ENCODE results near the gene EMP1.

EMP1 gene

DNA sequence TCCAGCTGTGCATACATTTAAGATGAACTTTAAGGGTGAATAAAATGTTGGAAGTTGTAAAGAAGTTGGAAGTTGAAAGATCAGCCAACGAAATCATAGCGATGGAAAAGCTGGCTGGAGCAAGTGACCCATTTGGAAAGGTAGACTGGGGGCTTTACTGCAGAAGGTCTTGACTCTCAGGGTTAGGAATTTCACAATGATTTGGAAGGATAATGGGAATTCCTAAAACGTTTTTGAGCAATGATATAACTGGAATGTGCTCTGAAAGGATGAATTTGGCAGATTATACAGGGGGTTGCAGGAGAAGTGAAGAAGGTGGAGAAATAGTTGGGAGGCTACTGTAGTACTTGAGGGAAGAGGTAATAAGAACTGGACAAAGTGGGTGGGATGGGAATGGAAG lies 27.4 kb downstream of the EMP1 start:
- no peak for DNase-seq (ENCODE audit: low read depth)

DNA sequence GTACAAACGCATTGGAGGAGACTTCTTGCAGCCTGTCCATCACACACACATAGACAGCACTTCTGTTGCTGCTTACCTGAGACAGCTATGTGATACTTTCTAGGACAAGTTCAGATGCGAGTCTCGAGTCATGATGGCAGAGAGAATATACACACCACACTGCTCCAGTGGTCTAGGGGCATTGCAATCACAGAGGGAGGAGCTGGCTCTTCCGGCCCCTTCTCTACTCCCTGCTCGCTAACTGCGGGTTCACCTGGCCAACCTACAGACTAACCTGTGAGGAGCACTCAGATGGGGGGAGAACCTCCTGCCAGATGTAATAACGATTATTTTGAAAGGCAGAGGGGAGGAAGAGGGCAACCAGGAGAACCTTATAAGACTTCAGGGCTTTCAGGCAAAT lies 30.7 kb downstream of the EMP1 start:
- no peak for DNase-seq (ENCODE audit: low read depth)

DNA sequence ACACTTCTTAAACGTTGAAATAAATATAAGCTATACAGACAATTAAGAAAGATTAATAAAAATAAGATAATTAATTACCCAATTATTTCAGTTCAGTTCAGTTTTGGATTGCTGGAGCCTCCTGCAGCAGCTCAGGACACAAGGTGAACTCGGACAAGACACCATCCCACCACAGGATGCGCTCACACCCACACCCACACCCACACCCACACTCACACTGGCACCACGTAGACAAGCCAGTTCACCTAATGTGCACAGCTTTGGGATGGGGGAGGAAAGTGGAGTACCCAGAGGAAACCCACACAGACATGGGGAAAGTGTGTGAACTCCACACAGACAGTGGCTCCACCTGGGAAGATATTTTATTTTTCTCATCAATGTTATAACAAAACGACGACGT lies 32.1 kb downstream of the EMP1 start:
- DNase-seq (ENCODE audit: low read depth): no peak

DNA sequence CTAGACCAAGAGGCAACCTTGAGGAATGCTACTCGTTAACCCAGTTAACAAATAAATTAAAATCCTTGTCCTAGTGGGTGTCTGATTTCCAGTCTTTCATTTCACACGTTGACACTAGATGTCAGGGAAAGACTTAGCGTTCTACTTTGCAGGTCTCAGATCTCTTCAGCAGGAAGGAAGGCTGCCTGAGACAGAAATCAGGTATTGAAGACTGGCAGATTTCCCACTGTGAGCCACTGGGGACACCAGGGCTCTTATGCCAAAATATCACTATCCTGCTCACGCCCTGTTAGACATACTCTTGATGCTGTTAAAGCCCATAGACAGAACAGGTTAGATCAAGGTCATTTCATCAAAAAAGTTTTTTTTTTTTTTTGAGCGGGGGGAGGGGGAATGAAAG lies 33.0 kb downstream of the EMP1 start:
- no peak for DNase-seq (ENCODE audit: low read depth)

DNA sequence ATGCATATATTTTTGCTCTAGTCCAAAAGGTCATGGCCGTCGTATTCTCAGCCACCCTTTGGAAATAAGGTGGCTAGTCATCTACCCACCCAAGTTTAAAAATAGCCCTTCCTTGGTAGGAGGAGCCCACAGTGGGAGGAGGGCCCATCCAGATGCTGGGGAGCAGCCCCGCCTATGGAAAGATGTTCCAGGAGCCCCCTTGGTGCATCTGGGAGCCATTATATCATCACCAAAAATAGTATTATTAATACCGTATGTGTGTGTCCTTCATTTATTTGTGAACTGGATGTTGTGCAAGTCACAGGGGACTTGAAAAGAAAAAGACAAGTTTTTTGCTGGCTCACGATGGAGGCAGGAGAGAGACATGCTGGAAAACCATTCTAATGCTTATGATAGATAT lies 34.0 kb downstream of the EMP1 start:
- no peak for DNase-seq (ENCODE audit: low read depth)

DNA sequence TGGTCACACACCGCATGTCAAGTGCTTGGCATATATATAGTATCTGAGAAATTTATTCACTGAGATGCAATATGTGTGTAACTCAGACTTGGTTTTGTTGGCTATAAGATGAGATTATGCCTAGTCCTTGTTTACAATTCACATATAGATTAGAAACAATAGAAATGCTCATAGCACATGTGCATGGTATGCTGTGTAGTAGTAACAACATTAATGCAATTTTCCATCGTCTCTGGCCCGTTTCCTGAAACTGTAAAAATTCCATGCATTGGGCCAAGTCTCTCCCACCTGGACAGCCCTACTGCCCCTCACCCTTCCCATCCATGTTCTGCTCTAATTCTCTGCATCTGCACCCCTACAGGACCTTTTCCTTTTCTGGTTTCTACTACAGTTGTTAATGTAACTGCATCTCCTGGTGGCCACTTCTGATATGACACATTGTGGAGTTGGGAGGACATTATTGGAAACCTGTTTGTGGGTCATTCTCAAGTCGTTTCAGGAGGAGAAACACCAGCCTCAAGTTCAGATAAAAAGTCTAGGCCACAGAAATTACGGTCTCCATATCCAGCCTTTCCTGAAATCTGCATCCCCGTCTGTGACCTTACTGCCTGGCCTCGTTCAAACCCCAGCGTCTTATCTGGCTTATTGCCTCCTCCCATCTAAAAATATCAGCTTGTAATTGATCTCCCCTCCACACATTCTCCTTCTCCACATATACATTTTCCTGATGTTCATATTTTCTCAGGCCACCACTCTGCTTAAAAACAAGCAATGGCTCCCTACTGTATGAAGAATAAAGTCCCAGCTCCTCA lies 37.5 kb downstream of the EMP1 start:
- no peak for DNase-seq (ENCODE audit: low read depth)

DNA sequence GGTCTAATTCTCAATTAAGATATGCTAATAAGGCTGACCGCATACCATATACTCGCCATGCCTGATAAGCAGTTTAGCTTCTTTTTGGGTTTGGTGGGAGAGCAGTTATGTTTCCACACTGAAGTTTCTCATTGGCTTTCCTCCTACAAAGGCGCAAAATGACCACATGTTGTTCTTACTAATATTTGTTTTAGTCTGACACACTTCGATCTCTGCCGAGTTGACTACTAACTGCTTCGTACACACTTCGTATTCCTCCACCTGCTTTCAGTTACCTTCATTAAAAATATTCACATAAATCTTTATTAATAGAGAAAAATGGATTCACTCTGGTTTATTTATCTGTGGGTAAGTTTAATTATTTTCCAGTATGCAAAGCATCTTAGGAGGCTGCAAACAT lies 41.7 kb downstream of the EMP1 start:
- no peak for DNase-seq (ENCODE audit: low read depth)

DNA sequence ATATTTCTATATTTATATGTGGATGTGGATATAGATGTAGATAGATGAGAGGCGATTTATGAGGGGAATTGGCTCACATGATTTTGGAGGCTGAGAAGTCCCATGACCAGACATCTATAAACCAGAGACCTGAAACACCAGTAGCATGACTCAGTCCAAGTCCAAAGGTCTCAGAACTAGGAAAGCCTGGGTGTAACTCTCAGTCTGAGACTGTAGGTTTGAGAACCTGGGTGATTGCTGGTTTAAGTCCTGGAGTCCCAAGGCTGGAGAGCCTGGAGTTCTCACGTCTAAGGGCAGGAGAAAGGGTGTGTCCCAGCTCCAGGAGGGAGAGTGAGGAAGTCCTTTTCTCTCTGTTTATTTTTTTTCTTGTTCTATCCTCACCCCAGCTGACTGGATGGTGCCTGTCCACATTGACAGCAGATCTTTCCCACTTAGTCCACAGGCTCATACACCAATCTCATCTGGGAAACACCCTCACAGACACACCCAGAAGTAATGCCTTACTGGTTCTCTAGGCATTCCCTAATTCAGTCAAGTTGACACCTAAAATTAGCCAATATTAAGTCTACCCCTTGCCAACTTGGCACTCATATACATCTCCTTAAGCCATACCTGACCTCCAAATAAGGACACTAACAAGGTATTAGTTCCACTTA lies 45.4 kb downstream of the EMP1 start:
- DNase-seq (ENCODE audit: low read depth): no peak

DNA sequence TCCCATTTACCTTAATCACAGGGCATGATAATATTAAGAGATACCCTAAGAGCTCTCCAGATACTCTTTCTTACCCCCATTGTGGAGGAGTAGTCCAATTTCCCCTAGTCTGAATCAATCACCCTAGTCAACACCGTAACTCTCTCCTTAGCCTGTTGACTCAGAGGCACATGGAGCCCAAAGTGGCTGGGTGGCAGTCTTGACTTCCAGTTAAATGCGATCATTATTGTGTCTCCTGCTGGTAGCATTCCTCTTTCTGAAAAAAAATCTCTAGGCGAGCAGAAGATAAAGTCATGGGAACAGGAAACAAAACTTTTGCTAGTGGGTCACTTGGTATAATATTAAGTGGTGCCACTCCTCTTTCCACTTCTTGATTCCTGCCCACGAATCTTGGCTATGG lies 46.4 kb downstream of the EMP1 start:
- no peak for DNase-seq (ENCODE audit: low read depth)

DNA sequence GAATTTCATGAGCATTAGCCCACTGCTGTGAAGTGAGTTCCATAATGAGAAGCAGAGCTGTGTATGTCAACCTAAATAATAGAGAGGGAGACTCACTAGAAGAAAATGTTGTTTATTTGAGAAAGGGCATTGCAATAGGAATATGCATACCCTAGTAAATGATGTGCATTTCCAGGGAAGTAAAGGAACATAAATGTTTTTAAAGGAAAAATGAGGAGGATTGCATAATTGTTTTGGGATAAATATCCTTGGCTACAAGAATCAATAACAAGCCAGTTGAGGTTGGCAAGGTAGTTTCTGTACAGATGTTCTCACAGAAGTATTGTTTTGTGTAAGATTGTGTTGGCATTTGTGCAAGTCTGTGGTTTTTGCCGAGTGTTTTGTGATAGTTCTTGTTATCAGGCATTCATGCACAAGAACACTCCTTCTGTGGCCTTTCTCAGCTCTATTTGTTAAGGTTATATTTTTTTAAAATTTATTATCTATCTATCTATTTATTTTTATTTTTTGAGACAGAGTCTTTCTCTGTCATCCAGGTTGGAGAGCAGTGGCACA lies 47.1 kb downstream of the EMP1 start:
- DNase-seq (ENCODE audit: low read depth): no peak

DNA sequence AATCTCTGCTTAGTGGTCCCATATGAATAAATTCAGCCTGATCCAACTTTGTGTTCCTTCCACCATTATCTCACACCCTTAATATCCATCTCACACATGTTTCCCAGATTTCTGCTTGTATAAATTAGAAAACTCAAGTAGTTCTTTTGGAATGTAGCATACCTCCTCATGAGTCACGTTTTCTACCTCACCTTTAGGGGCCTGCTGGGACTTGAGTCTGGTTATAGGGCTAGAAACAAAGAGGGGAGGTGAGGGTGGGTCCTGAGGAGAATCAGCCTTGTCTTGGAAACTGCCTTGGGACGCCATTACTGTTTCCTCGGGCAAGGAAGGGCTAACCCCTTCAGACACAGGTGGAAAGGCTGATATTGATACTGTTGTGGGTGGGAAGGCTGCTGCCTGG lies 51.1 kb downstream of the EMP1 start:
- DNase-seq (ENCODE audit: low read depth): no peak

DNA sequence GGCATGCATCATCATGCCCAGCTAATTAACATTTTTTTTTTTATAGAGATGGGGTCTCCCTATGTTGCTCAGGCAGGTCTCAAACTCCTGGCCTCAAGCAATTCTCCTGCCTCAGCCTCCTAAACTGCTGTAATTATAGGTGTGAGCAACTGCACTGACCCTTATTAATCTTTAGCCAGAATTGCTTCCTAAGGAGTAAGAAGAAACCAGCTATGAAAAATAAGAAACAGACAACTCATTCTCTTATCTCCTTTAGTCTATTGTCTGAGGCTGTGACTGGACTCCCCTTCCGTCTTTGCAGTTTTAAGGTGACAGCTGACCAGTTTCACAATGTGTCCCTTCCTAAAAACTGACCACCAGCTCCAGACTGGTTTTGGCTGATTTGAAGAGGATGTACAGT lies 52.4 kb downstream of the EMP1 start:
- no peak for DNase-seq (ENCODE audit: low read depth)

DNA sequence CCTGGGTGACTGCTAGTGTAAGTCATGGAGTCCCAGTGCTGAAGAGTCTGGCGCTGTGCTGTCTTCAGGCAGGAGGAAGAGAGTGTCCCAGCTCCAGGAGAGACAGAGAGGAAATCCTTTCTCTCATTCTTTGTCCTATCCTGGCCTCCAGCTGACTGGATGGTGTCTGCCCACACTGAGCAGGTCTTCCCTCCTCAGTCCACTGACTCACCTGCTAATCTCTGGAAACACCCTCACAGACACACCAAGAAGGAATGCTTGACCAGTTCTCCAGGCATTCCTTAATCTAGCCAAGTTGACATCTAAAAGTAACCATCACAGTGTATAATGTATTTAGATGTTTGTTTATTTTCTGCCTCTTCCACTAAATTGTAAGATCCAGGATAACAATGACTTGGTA lies 53.9 kb downstream of the EMP1 start:
- no peak for DNase-seq (ENCODE audit: low read depth)

DNA sequence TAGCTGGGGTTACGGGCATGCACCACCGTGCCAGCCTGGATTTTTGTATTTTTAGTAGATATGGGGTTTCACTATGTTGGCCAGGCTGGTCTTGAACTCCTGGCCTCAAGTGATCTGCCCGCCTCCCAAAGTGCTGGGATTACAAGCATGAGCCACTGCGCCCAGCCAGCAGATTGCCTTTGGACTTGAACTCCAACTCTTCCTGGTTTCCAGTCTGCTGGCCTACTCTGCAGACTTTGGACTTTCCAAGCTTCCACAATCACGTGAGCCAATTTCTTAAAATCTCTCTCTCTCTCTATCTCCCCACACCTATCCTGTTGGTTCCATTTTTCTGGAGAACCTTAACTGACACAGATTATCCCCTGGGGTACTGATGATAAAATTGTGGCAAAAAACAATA lies 55.0 kb downstream of the EMP1 start:
- DNase-seq (ENCODE audit: low read depth): no peak

DNA sequence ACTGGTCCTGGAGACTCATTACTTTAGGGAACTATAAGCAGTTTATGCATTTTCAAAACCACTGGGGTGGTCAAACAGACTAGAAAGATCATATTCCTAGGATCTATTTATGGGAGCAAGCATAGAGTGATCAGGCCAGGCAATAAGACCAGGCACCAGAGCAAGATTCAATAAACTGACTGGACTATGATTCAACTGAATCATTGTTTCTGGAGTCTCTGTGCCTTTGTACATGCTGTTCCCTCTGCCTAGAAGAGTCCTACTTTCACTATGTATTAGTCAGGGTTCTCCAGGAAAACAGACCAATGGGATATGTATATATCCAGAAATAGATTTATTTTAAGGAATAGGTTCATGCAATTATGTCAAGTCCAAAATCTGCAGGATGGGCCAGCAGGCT lies 55.5 kb downstream of the EMP1 start:
- DNase-seq (ENCODE audit: low read depth): no peak

DNA sequence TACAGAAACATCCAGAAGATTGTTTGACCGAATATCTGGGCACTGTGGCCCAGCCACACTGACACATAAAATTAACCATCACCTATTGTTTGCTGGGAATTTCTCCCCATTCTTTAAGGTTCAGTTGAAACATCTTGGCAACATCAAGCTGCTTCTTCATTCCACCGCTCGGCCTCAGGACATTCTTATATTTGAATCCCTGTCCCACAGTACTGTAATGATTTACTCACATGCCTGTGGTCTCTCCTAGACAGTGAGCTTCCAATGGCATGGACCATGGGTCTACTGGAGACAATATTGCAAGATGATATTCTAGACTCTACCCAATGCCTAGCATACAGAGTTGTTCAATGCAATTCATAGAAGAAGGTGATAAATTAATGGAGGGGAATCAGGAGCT lies 56.1 kb downstream of the EMP1 start:
- no peak for DNase-seq (ENCODE audit: low read depth)

DNA sequence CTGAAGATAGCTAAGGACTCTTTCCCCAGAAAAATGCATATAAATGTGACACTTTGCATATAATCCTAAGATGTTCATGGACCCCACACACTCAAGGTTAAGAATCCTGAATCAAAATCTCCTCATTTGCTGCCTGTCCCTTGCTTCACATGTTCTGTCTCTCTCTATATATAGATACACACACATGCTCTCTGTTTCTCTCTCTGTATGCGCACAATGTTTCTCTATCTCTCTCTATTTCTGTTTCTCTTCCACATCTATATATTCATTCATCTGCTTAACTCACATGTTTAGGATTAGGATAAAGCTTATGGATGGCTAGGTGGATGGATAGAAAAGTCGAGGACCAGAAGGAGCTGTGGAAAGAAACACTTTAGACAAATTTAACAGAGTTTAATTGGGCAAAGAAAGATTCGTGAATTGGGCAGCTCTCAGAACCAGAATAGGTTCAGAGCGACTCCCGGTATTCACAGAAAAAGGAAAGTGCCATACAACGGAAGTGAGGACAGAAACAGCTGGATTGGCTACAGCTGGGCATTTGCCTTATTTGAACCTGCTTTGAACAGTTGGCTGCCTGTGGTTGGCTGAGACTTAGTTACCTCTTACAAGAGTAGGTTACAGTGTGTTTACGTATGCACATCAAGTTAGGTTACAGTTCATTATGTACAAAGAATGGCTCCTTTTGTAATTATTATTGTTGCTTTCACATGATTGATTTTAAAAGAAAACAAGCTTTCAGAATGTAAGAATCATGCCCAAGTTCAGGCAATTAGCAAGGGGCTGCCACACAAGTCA lies 57.6 kb downstream of the EMP1 start:
- DNase-seq (ENCODE audit: low read depth): no peak

DNA sequence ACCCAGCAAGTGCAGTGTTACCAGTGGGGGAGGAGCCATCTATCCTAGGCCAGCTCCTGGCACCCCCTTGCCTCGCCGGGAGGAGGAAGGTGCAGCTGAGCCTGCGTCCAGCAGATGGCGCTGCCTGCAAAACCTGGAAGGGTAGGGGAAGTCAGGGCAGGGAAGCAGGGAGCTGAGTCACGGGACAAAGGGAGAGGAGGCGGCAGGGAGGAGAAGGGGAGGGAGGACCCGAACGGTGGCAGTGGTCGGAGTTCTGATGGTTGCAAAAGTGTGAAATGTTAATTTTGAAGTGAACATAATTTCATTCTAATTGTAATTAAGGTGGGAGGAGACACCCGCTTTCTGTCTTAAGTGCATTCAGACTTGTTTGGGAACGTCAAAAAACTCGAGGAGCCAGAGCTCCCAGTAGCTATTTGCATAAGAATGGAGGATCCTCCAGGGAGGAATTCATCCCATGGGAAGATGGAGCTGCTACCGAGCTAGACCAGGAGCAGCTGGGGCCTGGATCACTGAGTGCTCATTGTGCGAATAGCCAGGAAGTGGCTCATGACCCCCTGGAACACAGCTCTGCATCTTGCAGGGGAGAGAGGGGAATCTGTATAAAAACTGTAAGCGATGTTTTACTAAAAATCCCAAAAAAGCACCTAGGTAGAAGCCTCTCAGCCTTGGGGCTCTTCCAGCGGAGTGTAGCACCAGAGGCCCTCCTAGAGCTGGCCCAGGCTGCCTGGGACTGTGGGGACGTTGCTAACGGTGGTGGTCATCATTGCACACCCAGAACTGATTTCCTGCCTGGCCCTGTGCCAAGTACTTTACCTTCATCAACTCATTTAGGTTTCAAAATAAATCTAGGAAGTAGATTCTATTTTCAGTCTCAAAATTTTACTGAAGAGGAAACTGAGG lies 59.5 kb downstream of the EMP1 start:
- DNase-seq (ENCODE audit: low read depth): peak; percentile 31

DNA sequence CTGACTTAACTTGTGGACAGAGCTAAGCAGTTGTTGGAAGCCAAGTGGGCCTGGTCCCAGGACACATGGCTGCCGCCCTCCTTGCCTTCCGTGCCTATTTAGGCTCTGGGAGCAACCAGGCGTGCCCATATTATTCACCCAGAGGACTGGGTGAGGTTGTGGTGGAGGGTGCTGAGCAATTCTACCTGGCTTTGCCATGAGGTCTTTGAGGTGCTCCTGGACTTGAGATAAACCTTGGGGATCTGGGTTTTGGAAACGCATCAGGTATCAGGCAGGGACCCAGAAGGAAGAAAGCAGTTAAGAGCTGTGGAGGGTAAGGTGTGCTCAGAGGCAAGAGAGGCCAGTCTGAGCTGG lies 60.1 kb downstream of the EMP1 start:
- DNase-seq (ENCODE audit: low read depth): no peak

DNA sequence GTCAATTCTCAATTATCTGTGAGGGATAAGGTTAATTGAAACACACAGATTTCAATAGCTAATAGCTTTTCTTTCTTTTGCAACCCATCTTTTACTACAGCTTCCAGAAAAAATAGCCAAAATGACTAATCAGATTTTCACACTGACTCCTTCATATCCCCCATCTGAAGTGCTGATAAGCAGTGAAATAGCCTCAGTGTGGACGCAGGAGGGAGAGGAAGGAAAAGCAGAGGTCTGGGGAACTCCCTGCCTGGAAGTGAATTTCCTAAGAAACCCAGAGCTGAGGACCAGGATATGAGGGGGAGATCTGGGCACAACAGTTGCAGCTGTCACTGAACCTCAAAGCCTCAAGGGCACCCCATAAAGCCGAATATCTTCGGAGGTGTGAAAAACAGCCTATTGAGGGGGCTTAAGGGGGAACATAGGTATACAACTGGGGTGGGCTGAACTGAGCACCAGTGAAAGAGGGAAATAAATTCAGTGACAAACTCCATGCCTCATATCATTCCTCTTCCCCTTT lies 60.9 kb downstream of the EMP1 start:
- DNase-seq (ENCODE audit: low read depth): no peak

DNA sequence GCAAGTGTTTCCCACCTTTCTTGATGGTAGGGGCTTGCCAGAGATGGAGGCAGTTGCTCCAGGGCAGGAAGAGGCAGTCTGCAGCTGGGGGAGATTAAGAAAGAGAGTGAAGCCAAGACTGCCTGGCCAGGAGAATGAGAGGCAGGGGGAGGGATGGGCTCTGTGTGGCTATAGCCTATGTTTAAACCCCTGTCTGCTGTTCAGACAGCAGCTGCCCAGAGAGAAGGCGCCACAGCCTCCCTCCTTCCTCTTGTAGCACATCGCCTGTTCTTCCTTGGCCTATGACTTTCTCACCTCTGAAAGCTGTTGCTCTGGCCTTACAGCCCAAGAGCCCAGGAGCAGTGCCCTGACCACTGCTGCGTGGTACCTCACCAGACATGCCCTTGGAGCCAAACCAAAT lies 61.7 kb downstream of the EMP1 start:
- DNase-seq (ENCODE audit: low read depth): no peak

DNA sequence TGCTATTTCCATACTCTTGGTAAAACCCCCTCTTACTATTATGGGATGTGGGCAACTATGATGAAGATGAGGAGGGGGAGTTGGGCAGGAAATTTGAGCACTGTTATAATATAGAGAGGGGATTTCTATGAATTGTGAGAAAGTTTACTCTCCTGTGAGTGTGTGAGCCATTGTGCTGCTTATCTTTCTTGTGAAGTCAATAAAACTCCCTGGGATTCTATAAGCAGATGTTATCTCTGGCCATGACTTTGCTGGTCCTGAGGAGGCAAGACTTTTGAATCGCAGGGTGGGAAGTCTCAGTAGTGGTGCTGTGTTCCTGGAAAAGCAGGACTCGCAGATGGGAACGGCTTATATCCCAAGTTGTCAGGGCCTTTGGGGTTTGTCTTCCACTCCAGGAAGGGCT lies 62.2 kb downstream of the EMP1 start:
- DNase-seq (ENCODE audit: low read depth): no peak

Measured in T-helper 22 cell (primary cell).